ENCODE measurements around the gene ADAM12.

The ADAM12 gene

GRCh38 chr10:126157189-126157588, 231.1 kb downstream of the ADAM12 start:
- Histone ChIP-seq H3K9me3 (ENCODE audit: insufficient read depth, low read length) (no peaks in the 10 kb centered on the region), H3K4me1 (ENCODE audit: insufficient read depth, insufficient read length) (peaks cover 2% of the 10 kb centered on the region), H3K36me3 (ENCODE audit: insufficient read depth, insufficient read length, low read length) (no peaks in the 10 kb centered on the region), H3K9ac (ENCODE audit: insufficient read length, low read depth) (no peak overlapping the region), H3K4me3 (ENCODE audit: insufficient read length, low read depth) (no peak overlapping the region), H3K27me3 (ENCODE audit: insufficient read depth, insufficient read length) (no peaks in the 10 kb centered on the region)
- TF ChIP-seq SUZ12 (IDR thresholded peaks at IDR 0.05; ENCODE audit: extremely low read depth, insufficient read depth, insufficient read length) (no peak), YY1 (IDR thresholded peaks at IDR 0.05; ENCODE audit: insufficient read depth, insufficient read length) (no peak), ZNF274 (IDR thresholded peaks at IDR 0.05; ENCODE audit: low read depth, low read length) (no peak)
- DNase-seq (ENCODE audit: low read depth, low spot score), result no peak

GRCh38 chr10:126156503-126156902, 231.8 kb downstream of the ADAM12 start:
- no peaks in the 10 kb centered on the region for H3K36me3 ChIP-seq (ENCODE audit: insufficient read depth, insufficient read length, low read length)
- no peaks in the 10 kb centered on the region for H3K27me3 ChIP-seq (ENCODE audit: insufficient read depth, insufficient read length)
- H3K9me3 ChIP-seq (ENCODE audit: insufficient read depth, low read length), result peaks cover 5% of the 10 kb centered on the region; the same call in 1 of the 2 replicates
- H3K9ac ChIP-seq (ENCODE audit: insufficient read length, low read depth), result no peak overlapping the region
- H3K4me3 ChIP-seq (ENCODE audit: insufficient read length, low read depth), result no peak overlapping the region
- no peak for DNase-seq (ENCODE audit: low read depth, low spot score)
- H3K4me1 ChIP-seq (ENCODE audit: insufficient read depth, insufficient read length), result peaks cover 2% of the 10 kb centered on the region
- TF ChIP-seq ZNF274 (IDR thresholded peaks at IDR 0.05; ENCODE audit: low read depth, low read length) (no peak), SUZ12 (IDR thresholded peaks at IDR 0.05; ENCODE audit: extremely low read depth, insufficient read depth, insufficient read length) (no peak), YY1 (IDR thresholded peaks at IDR 0.05; ENCODE audit: insufficient read depth, insufficient read length) (no peak)

GRCh38 chr10:126156012-126156411, 232.3 kb downstream of the ADAM12 start:
- TF ChIP-seq YY1 (IDR thresholded peaks at IDR 0.05; ENCODE audit: insufficient read depth, insufficient read length) (no peak), SUZ12 (IDR thresholded peaks at IDR 0.05; ENCODE audit: extremely low read depth, insufficient read depth, insufficient read length) (no peak), ZNF274 (IDR thresholded peaks at IDR 0.05; ENCODE audit: low read depth, low read length) (no peak)
- Histone ChIP-seq H3K9ac (ENCODE audit: insufficient read length, low read depth) (no peak overlapping the region), H3K36me3 (ENCODE audit: insufficient read depth, insufficient read length, low read length) (no peaks in the 10 kb centered on the region)

GRCh38 chr10:126155528-126155927, 232.7 kb downstream of the ADAM12 start:
- H3K36me3 ChIP-seq (ENCODE audit: insufficient read depth, insufficient read length, low read length), result no peaks in the 10 kb centered on the region
- H3K9ac ChIP-seq (ENCODE audit: insufficient read length, low read depth), result no peak overlapping the region
- peaks cover 2% of the 10 kb centered on the region for H3K4me1 ChIP-seq (ENCODE audit: insufficient read depth, insufficient read length)
- H3K27me3 ChIP-seq (ENCODE audit: insufficient read depth, insufficient read length), result no peaks in the 10 kb centered on the region
- no peak for DNase-seq (ENCODE audit: low read depth, low spot score)
- peaks cover 14% of the 10 kb centered on the region for H3K9me3 ChIP-seq (ENCODE audit: insufficient read depth, low read length)
- no peak for TF ChIP-seq YY1 (IDR thresholded peaks at IDR 0.05; ENCODE audit: insufficient read depth, insufficient read length)
- no peak for TF ChIP-seq SUZ12 (IDR thresholded peaks at IDR 0.05; ENCODE audit: extremely low read depth, insufficient read depth, insufficient read length)
- no peak for TF ChIP-seq ZNF274 (IDR thresholded peaks at IDR 0.05; ENCODE audit: low read depth, low read length)
- H3K4me3 ChIP-seq (ENCODE audit: insufficient read length, low read depth), result no peak overlapping the region

More at GRCh38 chr10:126156012-126156411, 232.3 kb downstream of the ADAM12 start:
- peaks cover 10% of the 10 kb centered on the region for H3K9me3 ChIP-seq (ENCODE audit: insufficient read depth, low read length)
- no peak for DNase-seq (ENCODE audit: low read depth, low spot score)
- H3K4me3 ChIP-seq (ENCODE audit: insufficient read length, low read depth), result no peak overlapping the region
- no peaks in the 10 kb centered on the region for H3K27me3 ChIP-seq (ENCODE audit: insufficient read depth, insufficient read length)
- peaks cover 2% of the 10 kb centered on the region for H3K4me1 ChIP-seq (ENCODE audit: insufficient read depth, insufficient read length)

DNA sequence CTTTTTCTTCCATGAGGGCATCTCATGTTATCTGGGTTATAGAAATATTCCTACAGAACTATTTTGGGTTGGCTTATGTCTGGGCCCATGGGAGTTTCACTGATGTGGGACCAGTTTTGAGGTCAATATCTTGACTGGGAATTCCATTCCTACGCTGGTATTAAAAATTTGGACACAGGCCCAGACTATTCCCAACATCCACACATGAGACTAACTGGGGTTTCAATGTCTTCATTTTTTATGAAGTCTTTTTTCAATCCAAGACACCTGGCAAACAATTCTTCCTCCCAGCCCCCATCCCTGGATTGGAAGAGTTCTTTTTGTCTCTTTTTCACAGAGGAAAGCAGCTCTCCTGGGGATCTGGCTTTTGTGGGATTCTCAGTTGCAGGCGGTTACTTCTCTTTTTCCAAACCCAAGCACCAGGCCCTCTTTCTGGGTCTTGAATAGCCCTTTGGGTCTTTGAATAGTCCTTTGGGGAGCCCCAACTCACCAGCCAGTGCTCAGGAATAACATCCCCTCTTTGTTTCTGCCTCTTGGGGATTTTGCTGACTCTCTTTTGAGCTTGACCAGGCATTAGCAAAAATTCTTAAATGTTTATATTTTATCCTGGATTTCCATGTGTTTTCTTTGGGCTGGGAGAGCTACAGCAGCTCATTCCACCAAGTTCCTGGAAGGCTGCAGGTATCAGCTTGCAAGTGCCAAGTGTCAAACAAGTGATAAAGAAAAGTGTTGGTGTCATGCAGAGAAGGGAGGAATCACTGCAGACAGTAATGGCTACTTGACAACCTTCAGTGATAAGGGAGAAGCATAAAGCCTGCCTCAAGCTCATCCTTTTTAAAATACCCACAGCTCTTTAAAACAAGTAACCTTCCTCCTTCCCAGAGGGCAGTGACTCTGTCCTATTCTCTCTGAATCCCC, 234.3 kb downstream of the ADAM12 start:
- Histone ChIP-seq H3K27me3 (ENCODE audit: insufficient read depth, insufficient read length) (no peaks in the 10 kb centered on the region), H3K9me3 (ENCODE audit: insufficient read depth, low read length) (peaks cover 19% of the 10 kb centered on the region), H3K4me1 (ENCODE audit: insufficient read depth, insufficient read length) (peaks cover 4% of the 10 kb centered on the region), H3K4me3 (ENCODE audit: insufficient read length, low read depth) (no peak overlapping the region), H3K36me3 (ENCODE audit: insufficient read depth, insufficient read length, low read length) (no peaks in the 10 kb centered on the region), H3K9ac (ENCODE audit: insufficient read length, low read depth) (no peak overlapping the region)
- DNase-seq (ENCODE audit: low read depth, low spot score), result no peak
- TF ChIP-seq SUZ12 (IDR thresholded peaks at IDR 0.05; ENCODE audit: extremely low read depth, insufficient read depth, insufficient read length) (no peak), ZNF274 (IDR thresholded peaks at IDR 0.05; ENCODE audit: low read depth, low read length) (no peak), YY1 (IDR thresholded peaks at IDR 0.05; ENCODE audit: insufficient read depth, insufficient read length) (no peak)

GRCh38 chr10:126147866-126148587, 240.2 kb downstream of the ADAM12 start:
- H3K36me3 ChIP-seq (ENCODE audit: insufficient read depth, insufficient read length, low read length), result no peaks in the 10 kb centered on the region
- TF ChIP-seq ZNF274 (IDR thresholded peaks at IDR 0.05; ENCODE audit: low read depth, low read length), result no peak
- no peak overlapping the region for H3K9ac ChIP-seq (ENCODE audit: insufficient read length, low read depth)
- H3K27me3 ChIP-seq (ENCODE audit: insufficient read depth, insufficient read length), result no peaks in the 10 kb centered on the region
- DNase-seq (ENCODE audit: low read depth, low spot score), result no peak
- peaks cover 24% of the 10 kb centered on the region for H3K9me3 ChIP-seq (ENCODE audit: insufficient read depth, low read length)
- peaks cover 6% of the 10 kb centered on the region for H3K4me1 ChIP-seq (ENCODE audit: insufficient read depth, insufficient read length)
- no peak overlapping the region for H3K4me3 ChIP-seq (ENCODE audit: insufficient read length, low read depth)

- Histone ChIP-seq H3K9ac (ENCODE audit: insufficient read length, low read depth) (no peak overlapping the region), H3K4me1 (ENCODE audit: insufficient read depth, insufficient read length) (peaks cover 6% of the 10 kb centered on the region), H3K27me3 (ENCODE audit: insufficient read depth, insufficient read length) (no peaks in the 10 kb centered on the region), H3K4me3 (ENCODE audit: insufficient read length, low read depth) (no peak overlapping the region), H3K36me3 (ENCODE audit: insufficient read depth, insufficient read length, low read length) (no peaks in the 10 kb centered on the region), H3K9me3 (ENCODE audit: insufficient read depth, low read length) (peaks cover 24% of the 10 kb centered on the region)
- TF ChIP-seq YY1 (IDR thresholded peaks at IDR 0.05; ENCODE audit: insufficient read depth, insufficient read length) (no peak), SUZ12 (IDR thresholded peaks at IDR 0.05; ENCODE audit: extremely low read depth, insufficient read depth, insufficient read length) (no peak), ZNF274 (IDR thresholded peaks at IDR 0.05; ENCODE audit: low read depth, low read length) (no peak)
- DNase-seq (ENCODE audit: low read depth, low spot score), result no peak
These were observed 241.5 kb downstream of the ADAM12 start for GRCh38 chr10:126146771-126147170.

All from NT2/D1 (cell line).